Measurements from ENCODE around the gene CSNK2A3. TPM values are rescaled to one million over a fixed set of nuclear protein-coding genes. Genes with fewer than 3 reads are reported as not detected.

The CSNK2A3 gene
- total RNA-seq, 1 donor from 2014 or later, result 0.35 TPM

DNA sequence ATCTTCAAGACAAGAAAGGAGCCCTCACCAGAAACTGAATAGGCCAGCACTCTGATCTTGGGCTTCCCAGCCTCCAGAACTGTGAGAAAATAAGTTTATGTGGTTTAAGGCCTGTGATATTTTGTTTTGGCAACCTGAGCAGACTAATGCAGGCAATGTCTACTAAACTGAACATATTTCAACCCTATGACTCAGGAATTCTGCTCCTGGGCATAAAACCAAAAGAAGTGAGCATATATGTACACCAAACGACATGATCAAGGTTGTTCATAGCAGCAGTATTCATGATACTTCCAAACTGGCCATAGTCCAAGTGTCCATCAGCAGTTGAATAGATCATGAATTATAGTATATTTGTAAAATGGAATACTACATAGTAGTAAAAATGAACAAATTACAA is 29.0 kb downstream of the CSNK2A3 start:
- TF ChIP-seq, protein P1, sequence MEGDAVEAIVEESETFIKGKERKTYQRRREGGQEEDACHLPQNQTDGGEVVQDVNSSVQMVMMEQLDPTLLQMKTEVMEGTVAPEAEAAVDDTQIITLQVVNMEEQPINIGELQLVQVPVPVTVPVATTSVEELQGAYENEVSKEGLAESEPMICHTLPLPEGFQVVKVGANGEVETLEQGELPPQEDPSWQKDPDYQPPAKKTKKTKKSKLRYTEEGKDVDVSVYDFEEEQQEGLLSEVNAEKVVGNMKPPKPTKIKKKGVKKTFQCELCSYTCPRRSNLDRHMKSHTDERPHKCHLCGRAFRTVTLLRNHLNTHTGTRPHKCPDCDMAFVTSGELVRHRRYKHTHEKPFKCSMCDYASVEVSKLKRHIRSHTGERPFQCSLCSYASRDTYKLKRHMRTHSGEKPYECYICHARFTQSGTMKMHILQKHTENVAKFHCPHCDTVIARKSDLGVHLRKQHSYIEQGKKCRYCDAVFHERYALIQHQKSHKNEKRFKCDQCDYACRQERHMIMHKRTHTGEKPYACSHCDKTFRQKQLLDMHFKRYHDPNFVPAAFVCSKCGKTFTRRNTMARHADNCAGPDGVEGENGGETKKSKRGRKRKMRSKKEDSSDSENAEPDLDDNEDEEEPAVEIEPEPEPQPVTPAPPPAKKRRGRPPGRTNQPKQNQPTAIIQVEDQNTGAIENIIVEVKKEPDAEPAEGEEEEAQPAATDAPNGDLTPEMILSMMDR (conservative IDR thresholded peaks at IDR 0.05; ENCODE audit: low read depth, low read length), result no peak
- no peak for DNase-seq (ENCODE audit: low read depth)
- H3K4me3 ChIP-seq (ENCODE audit: low read depth, low read length), result no peak overlapping the region

DNA sequence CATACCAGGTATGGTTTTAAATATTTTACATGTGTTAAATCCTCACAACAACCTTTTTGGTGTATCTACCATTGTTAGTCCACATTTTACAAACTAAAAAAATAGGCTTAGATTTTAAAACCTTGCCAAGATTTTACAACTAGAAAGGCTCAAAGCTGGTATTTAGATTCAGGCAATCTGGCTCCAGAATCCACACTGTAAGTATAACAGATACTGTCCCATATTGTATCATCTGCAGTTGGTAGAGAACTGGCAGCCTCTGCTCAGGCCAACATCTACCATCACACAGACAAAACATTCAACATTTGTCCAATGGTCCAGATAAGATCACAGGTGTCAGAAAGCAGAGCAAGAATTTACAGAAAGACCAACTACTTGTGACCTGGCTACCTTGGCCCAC is 30.9 kb downstream of the CSNK2A3 start:
- TF ChIP-seq, protein P1 (conservative IDR thresholded peaks at IDR 0.05; ENCODE audit: low read depth, low read length), result no peak
- no peak for DNase-seq (ENCODE audit: low read depth)

DNA sequence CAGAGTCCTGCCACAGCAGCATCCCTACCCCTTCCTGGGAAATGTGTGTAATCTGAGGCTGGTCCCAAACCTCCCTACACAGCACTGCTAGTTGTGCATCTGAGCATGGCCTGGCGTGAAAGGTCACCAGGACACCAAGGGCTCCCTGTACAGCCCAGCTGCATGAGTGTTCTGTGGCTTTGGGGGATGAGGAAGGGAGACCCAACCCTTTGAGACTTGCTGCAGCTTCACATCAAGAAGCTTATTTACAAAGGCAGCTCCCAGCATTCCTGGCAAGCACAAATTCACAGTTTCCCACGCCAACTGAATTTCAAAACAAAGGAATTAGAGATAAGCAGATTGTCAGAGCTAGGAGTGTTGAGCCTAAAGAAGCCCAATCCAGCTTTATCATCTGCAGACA is 32.2 kb downstream of the CSNK2A3 start:
- no peak for DNase-seq (ENCODE audit: low read depth)
- H3K4me3 ChIP-seq (ENCODE audit: low read depth, low read length), result no peak overlapping the region
- TF ChIP-seq, protein P1 (conservative IDR thresholded peaks at IDR 0.05; ENCODE audit: low read depth, low read length), result no peak

More for the DNA sequence above, 30.9 kb downstream of the CSNK2A3 start:
- H3K4me3 ChIP-seq (ENCODE audit: low read depth, low read length), result no peak overlapping the region

DNA sequence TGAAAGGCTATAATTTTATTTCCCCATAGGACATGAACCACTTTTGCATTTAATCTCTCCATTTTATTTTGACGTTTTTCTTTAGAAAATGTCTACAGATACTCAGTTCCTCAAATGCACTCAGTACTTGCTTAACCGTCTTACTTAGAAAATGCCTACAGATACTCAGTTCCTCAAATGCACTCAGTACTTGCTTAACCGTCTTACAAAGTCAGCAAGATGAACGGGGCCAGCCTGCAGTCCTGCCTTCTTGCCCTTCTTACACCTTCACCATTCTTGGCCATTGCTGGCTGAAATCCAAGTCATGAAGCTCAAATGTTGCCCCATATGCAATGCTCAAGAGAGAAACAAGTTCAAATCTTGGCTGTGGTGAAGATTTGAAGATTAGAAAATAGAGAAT is 34.1 kb downstream of the CSNK2A3 start:
- H3K4me3 ChIP-seq (ENCODE audit: low read depth, low read length), result no peak overlapping the region
- DNase-seq (ENCODE audit: low read depth), result no peak
- TF ChIP-seq, protein P1 (conservative IDR thresholded peaks at IDR 0.05; ENCODE audit: low read depth, low read length), result no peak

DNA sequence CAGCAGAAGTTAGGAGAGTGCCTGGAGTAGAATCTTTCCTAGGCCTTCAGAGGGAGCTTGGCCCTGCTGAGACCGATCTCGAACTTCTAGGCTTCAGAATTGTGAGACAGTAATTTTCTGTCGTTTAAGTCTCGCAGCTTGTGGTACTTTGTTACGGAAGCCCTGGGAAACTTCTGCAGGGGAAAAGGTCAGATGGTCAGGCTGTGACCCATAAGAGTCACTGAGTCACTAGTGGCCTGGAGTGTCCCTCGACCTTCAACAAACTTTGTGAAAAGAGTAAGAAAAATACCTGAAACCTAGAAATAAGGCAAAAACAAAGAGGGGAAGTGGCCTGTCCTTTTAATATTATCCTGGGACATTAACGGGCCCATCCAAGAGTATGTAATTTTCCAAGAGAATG is 34.6 kb downstream of the CSNK2A3 start:
- TF ChIP-seq, protein P1 (conservative IDR thresholded peaks at IDR 0.05; ENCODE audit: low read depth, low read length), result no peak
- DNase-seq (ENCODE audit: low read depth), result no peak
- no peak overlapping the region for H3K4me3 ChIP-seq (ENCODE audit: low read depth, low read length)

DNA sequence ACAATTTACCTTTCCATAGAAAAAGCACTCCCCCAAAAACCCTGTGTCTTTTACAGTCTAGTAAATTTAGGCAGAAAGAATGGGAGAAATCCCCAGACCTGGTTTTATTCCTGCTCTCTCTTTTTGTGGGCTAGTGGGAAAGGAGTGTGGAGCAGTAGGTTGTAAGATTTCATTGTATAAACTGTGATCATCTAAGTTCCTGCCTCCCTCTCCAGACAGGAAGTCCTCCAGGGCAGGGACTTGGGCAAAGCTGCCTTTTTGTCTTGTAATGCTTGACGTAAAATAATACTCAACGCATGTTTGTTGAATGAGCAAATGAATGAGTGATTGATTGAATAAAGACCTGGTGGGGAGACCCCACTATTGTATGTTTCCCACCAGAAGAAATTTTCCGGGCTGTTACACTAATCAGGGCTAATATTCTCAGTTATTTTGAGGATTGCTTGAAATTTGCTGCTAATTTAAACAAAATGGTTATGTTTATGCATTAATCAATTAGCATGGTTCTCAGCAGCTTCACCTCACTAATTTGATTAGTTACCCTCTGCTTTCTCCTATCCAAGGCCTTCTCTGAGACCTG is 36.3 kb downstream of the CSNK2A3 start:
- no peak overlapping the region for H3K4me3 ChIP-seq (ENCODE audit: low read depth, low read length)
- no peak for DNase-seq (ENCODE audit: low read depth)
- TF ChIP-seq, protein P1 (conservative IDR thresholded peaks at IDR 0.05; ENCODE audit: low read depth, low read length), result no peak

All from epithelial cell of proximal tubule (primary cell).